BE2C (cell line): Measurements from ENCODE around the gene EYS.

Experiments
- DNase-seq: peaks from one replicate; pipeline ENCODE4 v3.0.0-alpha.2; 2020
- H3K27me3 ChIP-seq: fragments of 250-450 bp; sonication (Bioruptor Pico); 2 replicates; pipeline ENCODE4 v1.5.1; 2020; ENCODE audit warnings: mild to moderate bottlenecking
- H3K36me3 ChIP-seq: fragments of 250-450 bp; sonication (Bioruptor Pico); 2 replicates; pipeline ENCODE4 v1.5.1; 2020; ENCODE audit warnings: mild to moderate bottlenecking
- H3K4me1 ChIP-seq: fragments of 250-450 bp; sonication (Bioruptor Pico); 2 replicates; pipeline ENCODE4 v1.5.1; 2020
- H3K4me3 ChIP-seq: 2 replicates; pipeline ENCODE4 v1.5.1; 2011; ENCODE audit warnings: low read depth, low read length
- H3K9me3 ChIP-seq: fragments of 250-450 bp; sonication (Bioruptor Pico); 2 replicates; pipeline ENCODE4 v1.5.1; 2020
- TF ChIP-seq, protein P1 (sequence below): IDR thresholded peaks from 2 replicates; pipeline ENCODE4 v1.5.1; 2012; ENCODE audit warnings: mild to moderate bottlenecking, low read depth, low read length

EYS gene

DNA sequence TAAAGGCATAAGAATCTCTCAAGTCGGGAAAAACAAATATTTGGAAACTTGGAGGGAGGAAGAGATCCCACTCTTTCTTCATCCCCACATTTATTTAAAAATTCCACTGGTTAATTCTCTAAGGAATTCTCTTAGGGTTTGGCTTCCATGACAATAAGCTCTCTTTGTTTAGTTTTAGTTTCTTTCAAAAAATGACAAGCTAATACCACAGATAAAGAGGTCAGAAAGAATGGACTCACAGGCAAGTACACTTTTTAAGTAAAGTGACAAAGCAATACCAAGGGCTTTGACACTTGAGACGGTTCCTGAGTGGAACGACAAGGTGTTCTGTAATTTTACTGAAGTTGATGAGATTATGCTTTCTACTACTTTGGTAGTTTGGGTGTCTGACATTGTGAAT lies 1199.4 kb downstream of the EYS start:
- no peak overlapping the region for H3K4me3 ChIP-seq
- H3K36me3 ChIP-seq: no peaks in the 10 kb centered on the region
- TF ChIP-seq, protein P1, sequence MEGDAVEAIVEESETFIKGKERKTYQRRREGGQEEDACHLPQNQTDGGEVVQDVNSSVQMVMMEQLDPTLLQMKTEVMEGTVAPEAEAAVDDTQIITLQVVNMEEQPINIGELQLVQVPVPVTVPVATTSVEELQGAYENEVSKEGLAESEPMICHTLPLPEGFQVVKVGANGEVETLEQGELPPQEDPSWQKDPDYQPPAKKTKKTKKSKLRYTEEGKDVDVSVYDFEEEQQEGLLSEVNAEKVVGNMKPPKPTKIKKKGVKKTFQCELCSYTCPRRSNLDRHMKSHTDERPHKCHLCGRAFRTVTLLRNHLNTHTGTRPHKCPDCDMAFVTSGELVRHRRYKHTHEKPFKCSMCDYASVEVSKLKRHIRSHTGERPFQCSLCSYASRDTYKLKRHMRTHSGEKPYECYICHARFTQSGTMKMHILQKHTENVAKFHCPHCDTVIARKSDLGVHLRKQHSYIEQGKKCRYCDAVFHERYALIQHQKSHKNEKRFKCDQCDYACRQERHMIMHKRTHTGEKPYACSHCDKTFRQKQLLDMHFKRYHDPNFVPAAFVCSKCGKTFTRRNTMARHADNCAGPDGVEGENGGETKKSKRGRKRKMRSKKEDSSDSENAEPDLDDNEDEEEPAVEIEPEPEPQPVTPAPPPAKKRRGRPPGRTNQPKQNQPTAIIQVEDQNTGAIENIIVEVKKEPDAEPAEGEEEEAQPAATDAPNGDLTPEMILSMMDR: no peak
- H3K4me1 ChIP-seq: peaks cover 7% of the 10 kb centered on the region
- no peaks in the 10 kb centered on the region for H3K9me3 ChIP-seq
- no peaks in the 10 kb centered on the region for H3K27me3 ChIP-seq
- no peak for DNase-seq

GRCh38 chr6:64505312-64505711 lies 1201.7 kb downstream of the EYS start:
- no peak overlapping the region for H3K4me3 ChIP-seq
- DNase-seq: peak; percentile 49
- TF ChIP-seq, protein P1: peak; percentile 74
- no peaks in the 10 kb centered on the region for H3K27me3 ChIP-seq
- no peaks in the 10 kb centered on the region for H3K36me3 ChIP-seq
- H3K4me1 ChIP-seq: peaks cover 7% of the 10 kb centered on the region
- no peaks in the 10 kb centered on the region for H3K9me3 ChIP-seq

DNA sequence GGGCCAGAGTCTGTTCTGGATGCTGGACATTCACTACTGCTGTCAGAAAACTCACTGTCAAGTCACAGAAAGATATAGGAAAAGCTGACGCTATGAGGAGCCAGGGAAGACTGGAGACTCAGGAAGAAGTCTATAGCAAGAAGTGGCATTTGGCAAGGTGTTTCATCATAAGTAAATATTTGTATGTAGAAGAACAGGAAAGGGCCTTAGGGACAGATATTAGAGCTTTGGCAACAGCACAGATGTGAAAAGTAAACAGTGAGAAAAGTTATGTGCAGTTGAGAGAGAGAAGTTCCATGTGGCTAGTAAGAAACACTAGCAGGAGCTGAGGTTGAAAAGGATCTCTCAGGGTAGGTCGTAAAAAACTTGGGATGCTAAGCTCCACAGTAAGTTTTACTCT lies 1202.5 kb downstream of the EYS start:
- H3K4me1 ChIP-seq: peaks cover 6% of the 10 kb centered on the region
- no peak for DNase-seq
- H3K27me3 ChIP-seq: no peaks in the 10 kb centered on the region
- no peak overlapping the region for H3K4me3 ChIP-seq
- TF ChIP-seq, protein P1: no peak
- H3K9me3 ChIP-seq: no peaks in the 10 kb centered on the region
- no peaks in the 10 kb centered on the region for H3K36me3 ChIP-seq

- Histone ChIP-seq H3K4me3 (no peak overlapping the region), H3K36me3 (no peaks in the 10 kb centered on the region), H3K9me3 (no peaks in the 10 kb centered on the region), H3K27me3 (no peaks in the 10 kb centered on the region), H3K4me1 (0 out of 2 replicates have a peak, but pooled peaks cover 2% of the 10 kb centered on the region)
- no peak for DNase-seq
- TF ChIP-seq, protein P1: no peak
Observed at GRCh38 chr6:64502801-64503200, 1204.2 kb downstream of the EYS start.

DNA sequence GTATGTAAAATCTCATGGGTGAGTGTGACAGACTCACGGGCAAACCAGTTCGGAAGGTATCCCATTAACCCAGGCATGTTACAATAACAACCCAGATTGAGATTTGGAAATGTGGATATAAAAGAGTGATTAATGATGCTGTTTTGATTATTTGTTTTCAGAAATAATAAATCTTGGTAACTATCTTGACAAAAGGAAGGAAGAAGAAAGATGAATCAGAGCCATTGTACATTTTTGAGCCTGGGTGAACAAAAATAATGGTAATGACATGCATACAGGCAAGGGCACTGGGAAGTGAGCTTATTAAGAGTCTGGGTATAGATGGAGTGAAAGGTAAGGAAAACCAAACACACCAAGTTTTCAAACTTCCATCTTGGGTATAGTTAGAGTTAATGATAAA lies 1209.4 kb downstream of the EYS start:
- Histone ChIP-seq H3K9me3 (no peaks in the 10 kb centered on the region), H3K4me1 (no peaks in the 10 kb centered on the region), H3K36me3 (no peaks in the 10 kb centered on the region), H3K4me3 (no peak overlapping the region), H3K27me3 (no peaks in the 10 kb centered on the region)
- no peak for DNase-seq
- TF ChIP-seq, protein P1: no peak

DNA sequence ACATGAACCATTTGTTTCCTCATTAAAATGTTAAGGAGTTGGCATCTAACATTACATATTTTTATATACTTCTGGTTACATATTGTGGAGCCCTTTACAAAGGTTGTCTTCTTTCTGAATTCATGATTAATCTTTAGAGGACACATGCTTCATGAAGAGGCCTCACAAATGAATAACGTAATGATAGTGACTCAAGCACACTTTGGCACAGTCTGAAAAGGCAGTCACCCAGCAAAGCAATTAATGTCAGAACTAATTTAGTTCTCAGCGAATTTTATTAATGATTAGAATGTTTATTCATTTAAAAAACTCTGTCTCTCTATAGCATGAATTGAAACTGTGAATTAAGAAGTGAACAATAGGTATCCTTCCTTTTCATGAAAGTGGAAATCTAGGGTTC lies 1217.3 kb downstream of the EYS start:
- DNase-seq: no peak
- Histone ChIP-seq H3K9me3 (no peaks in the 10 kb centered on the region), H3K4me3 (no peak overlapping the region), H3K4me1 (peaks cover 8% of the 10 kb centered on the region), H3K36me3 (no peaks in the 10 kb centered on the region), H3K27me3 (no peaks in the 10 kb centered on the region)
- TF ChIP-seq, protein P1: no peak
